GM19452 (cell line): ENCODE results near the gene UGGT1.

ENCODE experiments used
- ATAC-seq: cut with Tn5 transposase; IDR thresholded peaks from one replicate; pipeline ENCODE4 v1.9.1; 2021; ENCODE audit not compliant: unreplicated experiment

The UGGT1 gene

GRCh38 chr2:128109243-128109642 lies 18.2 kb downstream of the UGGT1 start:
- no peak for ATAC-seq

GRCh38 chr2:128115921-128116623 lies 25.1 kb downstream of the UGGT1 start:
- ATAC-seq = no peak

- ATAC-seq = no peak
Measured at GRCh38 chr2:128134573-128134972, 43.6 kb downstream of the UGGT1 start.

- no peak for ATAC-seq
Measured at GRCh38 chr2:128137094-128137616, 46.2 kb downstream of the UGGT1 start.

GRCh38 chr2:128139624-128140023 lies 48.6 kb downstream of the UGGT1 start:
- ATAC-seq = no peak

GRCh38 chr2:128145651-128146050 lies 54.7 kb downstream of the UGGT1 start:
- ATAC-seq = no peak

- ATAC-seq = no peak
Measured at GRCh38 chr2:128153786-128154185, 62.8 kb downstream of the UGGT1 start.

GRCh38 chr2:128154225-128154624 lies 63.2 kb downstream of the UGGT1 start:
- no peak for ATAC-seq

GRCh38 chr2:128155970-128156369 lies 65.0 kb downstream of the UGGT1 start:
- ATAC-seq = no peak

- no peak for ATAC-seq
Measured at GRCh38 chr2:128156812-128157211, 65.8 kb downstream of the UGGT1 start.

GRCh38 chr2:128157644-128158043 lies 66.6 kb downstream of the UGGT1 start:
- no peak for ATAC-seq

- ATAC-seq = no peak
Measured at GRCh38 chr2:128158176-128158575, 67.2 kb downstream of the UGGT1 start.

GRCh38 chr2:128159437-128159836 lies 68.4 kb downstream of the UGGT1 start:
- ATAC-seq = no peak

- ATAC-seq = no peak
Measured at GRCh38 chr2:128160616-128161275, 69.7 kb downstream of the UGGT1 start.

- no peak for ATAC-seq
Measured at GRCh38 chr2:128162266-128162665, 71.3 kb downstream of the UGGT1 start.

- no peak for ATAC-seq
Measured at GRCh38 chr2:128164311-128164710, 73.3 kb downstream of the UGGT1 start.

- ATAC-seq = no peak
Measured at GRCh38 chr2:128166746-128167353, 75.8 kb downstream of the UGGT1 start.

- ATAC-seq = no peak
Measured at GRCh38 chr2:128169094-128169493, 78.1 kb downstream of the UGGT1 start.

GRCh38 chr2:128169497-128169896 lies 78.5 kb downstream of the UGGT1 start:
- no peak for ATAC-seq

GRCh38 chr2:128169933-128170709 lies 79.1 kb downstream of the UGGT1 start:
- no peak for ATAC-seq

GRCh38 chr2:128170776-128171175 lies 79.8 kb downstream of the UGGT1 start:
- no peak for ATAC-seq
